ENCODE results near the gene ZBTB5. TPM values are rescaled to one million over a fixed set of nuclear protein-coding genes. Genes with fewer than 3 reads are reported as not detected.

The ZBTB5 gene
- total RNA-seq, 1 experiment from 2014 or later: 9.1 TPM

- no peak for TF ChIP-seq CTCF (conservative IDR thresholded peaks at IDR 0.05)
- Histone ChIP-seq H4K91ac (ENCODE audit: insufficient read length, low read depth, low read length) (no peak overlapping the region), H3K23ac (ENCODE audit: insufficient read length, low read depth, low read length) (no peak overlapping the region), H3K14ac (ENCODE audit: insufficient read depth, low read length) (no peak overlapping the region), H2BK20ac (ENCODE audit: low read depth, low read length, poor library complexity, severe bottlenecking) (no peak overlapping the region), H2BK12ac (ENCODE audit: insufficient read length, low read depth, low read length) (no peak overlapping the region), H2AFZ (ENCODE audit: low read length) (no peak overlapping the region), H3K9me3 (ENCODE audit: control insufficient read depth, low read depth, low read length) (no peaks in the 10 kb centered on the region), H3K4ac (ENCODE audit: low read depth, low read length) (no peak overlapping the region), H3K56ac (ENCODE audit: insufficient read length, low read depth, low read length) (no peak overlapping the region), H3K4me2 (ENCODE audit: insufficient read depth, insufficient read length, low read length) (no peak overlapping the region), H3K23me2 (ENCODE audit: insufficient read length, low read depth, low read length, poor library complexity, severe bottlenecking) (no peaks in the 10 kb centered on the region), H2BK120ac (ENCODE audit: low read depth, low read length, poor library complexity, severe bottlenecking) (no peak overlapping the region), H3K4me1 (ENCODE audit: insufficient read depth, low read length) (no peaks in the 10 kb centered on the region), H3T11ph (ENCODE audit: low read length) (no peak overlapping the region), H3K27me3 (ENCODE audit: insufficient read depth, low read length) (no peaks in the 10 kb centered on the region), H2AK5ac (ENCODE audit: insufficient read length, low read length) (no peak overlapping the region), H3K27ac (ENCODE audit: insufficient read length, low read depth, low read length) (no peak overlapping the region), H4K8ac (replicated peaks; ENCODE audit: insufficient read length, low read depth, low read length) (no peak overlapping the region), H4K20me1 (ENCODE audit: control insufficient read depth, insufficient read depth, insufficient read length) (no peaks in the 10 kb centered on the region), H3K9ac (ENCODE audit: extremely low read depth, insufficient read length, low read length) (no peak overlapping the region), H4K5ac (ENCODE audit: insufficient read length, low read depth, low read length) (no peak overlapping the region), H3K79me1 (ENCODE audit: insufficient read depth, low read depth, low read length, poor library complexity, severe bottlenecking) (no peaks in the 10 kb centered on the region), H3K79me2 (ENCODE audit: insufficient read depth, low read length) (no peaks in the 10 kb centered on the region), H2BK5ac (ENCODE audit: insufficient read length, low read length) (no peak overlapping the region), H3K18ac (ENCODE audit: insufficient read length, low read depth, low read length) (no peak overlapping the region), H2BK15ac (ENCODE audit: low read depth, low read length) (no peak overlapping the region)
- DNase-seq: no peak
- Mint-ChIP-seq H3K27me3 (ENCODE audit: low read depth) (peaks cover 1% of the 10 kb centered on the region), H3K9me3 (no peaks in the 10 kb centered on the region), H3K4me3 (no peak overlapping the region), H3K27ac (no peak overlapping the region), H3K36me3 (ENCODE audit: insufficient read depth in 1 of 3, low read depth in 3 of 3) (no peaks in the 10 kb centered on the region; a peak in 1 of 7 replicates), H3K4me1 (peaks cover 4 to 12% of the 10 kb centered on the region in 2 experiments; a peak in 2 of 4 replicates)
- no CpG with 5 or more reads among the region's 8 CpGs for WGBS (ENCODE audit: extremely low coverage, insufficient read length, low lambda C conversion rate)
These were observed 69.6 kb downstream of the ZBTB5 start for GRCh38 chr9:37395663-37396062.

All from H9 (cell line).